ENCODE data around the gene ALOX5AP. TPM values are rescaled to one million over a fixed set of nuclear protein-coding genes. Genes with fewer than 3 reads are reported as not detected.
A peak's percentile ranks its signal among the peaks of the same experiment; 100 is the strongest.

ALOX5AP gene
- total RNA-seq, 1 experiment from 2014 or later, result 1.1 TPM

GRCh38 chr13:30759748-30760147, 24.4 kb downstream of the ALOX5AP start:
- DNase-seq (ENCODE audit: low spot score), result no peak

GRCh38 chr13:30762643-30763042, 27.3 kb downstream of the ALOX5AP start:
- no peak for DNase-seq (ENCODE audit: low spot score)

- DNase-seq (ENCODE audit: low spot score), result no peak
Observed at GRCh38 chr13:30763786-30764413, 28.6 kb downstream of the ALOX5AP start.

- no peak for DNase-seq (ENCODE audit: low spot score)
Observed at GRCh38 chr13:30766231-30766630, 30.9 kb downstream of the ALOX5AP start.

- no peak for DNase-seq (ENCODE audit: low spot score)
Observed at GRCh38 chr13:30770929-30771328, 35.6 kb downstream of the ALOX5AP start.

GRCh38 chr13:30773561-30773960, 38.2 kb downstream of the ALOX5AP start:
- no peak for DNase-seq (ENCODE audit: low spot score)

- no peak for DNase-seq (ENCODE audit: low spot score)
Observed at GRCh38 chr13:30774214-30774730, 38.9 kb downstream of the ALOX5AP start.

- DNase-seq (ENCODE audit: low spot score), result no peak
Observed at GRCh38 chr13:30776661-30777060, 41.3 kb downstream of the ALOX5AP start.

- no peak for DNase-seq (ENCODE audit: low spot score)
Observed at GRCh38 chr13:30779016-30779415, 43.7 kb downstream of the ALOX5AP start.

GRCh38 chr13:30779608-30780007, 44.3 kb downstream of the ALOX5AP start:
- DNase-seq (ENCODE audit: low spot score), result no peak

- DNase-seq (ENCODE audit: low spot score), result no peak
Observed at GRCh38 chr13:30780338-30780981, 45.1 kb downstream of the ALOX5AP start.

GRCh38 chr13:30785191-30785850, 50.0 kb downstream of the ALOX5AP start:
- no peak for DNase-seq (ENCODE audit: low spot score)

GRCh38 chr13:30786648-30787047, 51.3 kb downstream of the ALOX5AP start:
- no peak for DNase-seq (ENCODE audit: low spot score)

- DNase-seq (ENCODE audit: low spot score), result no peak
Observed at GRCh38 chr13:30787738-30788525, 52.6 kb downstream of the ALOX5AP start.

GRCh38 chr13:30789166-30789862, 54.0 kb downstream of the ALOX5AP start:
- DNase-seq (ENCODE audit: low spot score), result no peak

GRCh38 chr13:30790592-30790991, 55.2 kb downstream of the ALOX5AP start:
- DNase-seq (ENCODE audit: low spot score), result no peak

GRCh38 chr13:30791354-30792001, 56.1 kb downstream of the ALOX5AP start:
- DNase-seq (ENCODE audit: low spot score), result no peak

GRCh38 chr13:30792285-30793000, 57.1 kb downstream of the ALOX5AP start:
- peak; percentile 89 for DNase-seq (ENCODE audit: low spot score)

- DNase-seq (ENCODE audit: low spot score), result peak; percentile 91
Observed at GRCh38 chr13:30796132-30796572, 60.8 kb downstream of the ALOX5AP start.
